ENCODE data around the gene LRRC1.

LRRC1 gene

GRCh38 chr6:53874964-53875363, 80.2 kb downstream of the LRRC1 start:
- in situ Hi-C loops (cut with HindIII; ENCODE audit: low sequenced_read_pairs) = no loop called here

- in situ Hi-C loops (cut with HindIII; ENCODE audit: low sequenced_read_pairs) = no loop called here
These were observed 82.3 kb downstream of the LRRC1 start for GRCh38 chr6:53877151-53877550.

- in situ Hi-C loops (cut with HindIII; ENCODE audit: low sequenced_read_pairs) = no loop called here
These were observed 84.0 kb downstream of the LRRC1 start for GRCh38 chr6:53878808-53879207.

GRCh38 chr6:53879608-53880007, 84.8 kb downstream of the LRRC1 start:
- in situ Hi-C loops (cut with HindIII; ENCODE audit: low sequenced_read_pairs) = no loop called here

- in situ Hi-C loops (cut with HindIII; ENCODE audit: low sequenced_read_pairs) = no loop called here
These were observed 92.5 kb downstream of the LRRC1 start for GRCh38 chr6:53887316-53887715.

DNA sequence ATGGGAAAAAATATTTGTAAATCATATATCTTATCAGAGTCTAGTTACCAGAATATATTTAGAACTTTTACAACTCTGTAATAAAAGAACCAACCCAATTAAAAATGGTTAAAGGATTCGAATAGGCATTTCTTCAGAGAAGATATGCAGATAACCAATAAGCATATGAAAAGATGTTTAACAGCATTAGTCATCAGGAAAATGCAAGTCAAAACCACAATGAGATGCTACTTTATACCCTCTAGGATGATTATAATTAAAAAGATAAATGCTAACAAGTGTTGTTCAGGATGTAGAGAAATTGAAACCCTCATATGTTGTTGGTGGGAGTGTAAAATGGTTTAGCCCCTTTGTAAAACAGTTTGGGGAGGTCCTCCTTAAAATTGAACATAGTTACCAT, 94.1 kb downstream of the LRRC1 start:
- in situ Hi-C loops (cut with HindIII; ENCODE audit: low sequenced_read_pairs) = no loop called here

DNA sequence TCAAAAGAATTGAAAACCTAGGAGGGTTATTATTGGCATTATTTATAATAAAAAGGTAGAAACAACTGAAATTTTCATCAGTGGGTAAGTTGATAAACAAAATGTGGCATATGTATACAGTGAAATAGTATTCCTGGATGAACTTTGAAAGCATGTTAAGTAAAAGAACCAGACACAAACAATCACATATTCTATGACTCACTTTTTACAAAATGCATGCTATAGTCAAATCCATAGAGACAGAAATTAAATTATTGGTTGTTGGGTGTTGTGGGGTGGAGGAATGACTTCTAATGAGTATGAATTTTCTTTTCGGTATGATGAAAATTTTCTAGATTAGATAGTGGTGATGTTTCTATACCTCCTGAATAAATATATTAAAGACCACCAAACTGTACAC, 94.6 kb downstream of the LRRC1 start:
- in situ Hi-C loops (cut with HindIII; ENCODE audit: low sequenced_read_pairs) = no loop called here

DNA sequence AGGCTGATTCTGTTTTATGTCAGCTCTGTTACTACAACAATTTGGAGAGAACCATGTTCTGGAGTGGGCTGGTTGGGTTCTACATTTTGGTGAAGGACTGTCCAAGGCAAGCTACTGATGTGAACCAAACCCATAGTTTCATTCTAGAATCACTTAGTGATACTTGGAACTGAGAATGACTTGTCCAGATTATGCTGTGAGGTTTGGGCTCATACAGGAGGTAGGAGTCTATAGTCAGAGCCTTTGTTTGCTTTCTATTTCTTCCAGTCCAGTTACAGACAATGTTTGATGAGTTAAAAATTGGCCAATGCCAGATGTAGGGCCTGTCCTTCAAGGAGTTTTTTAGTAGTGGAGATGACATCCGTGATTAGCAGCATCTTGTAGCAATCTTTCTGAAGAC, 97.9 kb downstream of the LRRC1 start:
- in situ Hi-C loops (cut with HindIII; ENCODE audit: low sequenced_read_pairs) = no loop called here

DNA sequence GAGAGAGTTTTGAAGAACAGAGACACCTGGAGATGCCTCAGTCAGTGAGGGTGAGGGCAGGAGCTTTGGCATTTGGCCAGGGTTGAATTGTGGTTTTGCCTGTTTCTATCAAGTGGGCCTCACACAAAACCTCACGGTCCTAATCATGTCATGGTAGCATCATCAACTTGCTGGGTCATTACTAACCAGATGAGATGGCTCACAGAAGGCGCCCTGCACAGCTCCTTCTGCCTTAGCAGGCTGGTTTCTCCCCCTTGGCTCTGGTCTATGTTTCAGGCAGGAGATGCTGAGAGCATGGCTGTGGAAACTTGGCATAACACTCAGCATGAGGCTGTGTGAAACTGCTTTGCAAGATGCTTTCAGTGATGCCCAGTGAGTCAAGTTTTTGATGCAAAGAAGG, 99.3 kb downstream of the LRRC1 start:
- in situ Hi-C loops (cut with HindIII; ENCODE audit: low sequenced_read_pairs) = no loop called here

- in situ Hi-C loops (cut with HindIII; ENCODE audit: low sequenced_read_pairs) = no loop called here
These were observed 101.4 kb downstream of the LRRC1 start for GRCh38 chr6:53896196-53896595.

- in situ Hi-C loops (cut with HindIII; ENCODE audit: low sequenced_read_pairs) = no loop called here
These were observed 103.4 kb downstream of the LRRC1 start for GRCh38 chr6:53898026-53898795.

DNA sequence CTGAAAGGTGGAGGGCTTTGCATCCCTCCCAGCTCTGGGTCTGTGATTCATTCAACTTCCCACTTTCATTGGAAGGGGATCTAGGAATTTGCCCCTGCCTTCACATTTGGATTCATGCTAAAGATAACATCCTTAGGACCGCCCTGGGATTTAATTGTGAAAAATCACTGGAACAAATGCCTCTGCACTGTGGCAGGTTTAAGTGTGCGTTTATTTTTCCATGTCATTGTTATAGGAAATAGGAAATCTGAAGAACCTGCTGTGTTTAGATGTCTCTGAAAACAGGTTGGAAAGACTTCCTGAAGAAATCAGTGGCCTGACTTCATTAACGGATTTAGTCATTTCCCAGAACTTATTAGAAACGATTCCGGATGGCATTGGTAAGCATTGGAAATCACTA, 104.7 kb downstream of the LRRC1 start:
- in situ Hi-C loops (cut with HindIII; ENCODE audit: low sequenced_read_pairs) = no loop called here

GRCh38 chr6:53903357-53903756, 108.6 kb downstream of the LRRC1 start:
- in situ Hi-C loops (cut with HindIII; ENCODE audit: low sequenced_read_pairs) = no loop called here

- in situ Hi-C loops (cut with HindIII; ENCODE audit: low sequenced_read_pairs) = loop anchor here (5.0 kb wide), 1 partner anchor 69 kb away; no protein-coding TSS in a partner anchor
These were observed 111.3 kb downstream of the LRRC1 start for GRCh38 chr6:53906103-53906502.

- in situ Hi-C loops (cut with HindIII; ENCODE audit: low sequenced_read_pairs) = loop anchor here (5.0 kb wide), 1 partner anchor 70 kb away; no protein-coding TSS in a partner anchor
These were observed 112.0 kb downstream of the LRRC1 start for GRCh38 chr6:53906842-53907241.

GRCh38 chr6:53910834-53911233, 116.0 kb downstream of the LRRC1 start:
- in situ Hi-C loops (cut with HindIII; ENCODE audit: low sequenced_read_pairs) = no loop called here

DNA sequence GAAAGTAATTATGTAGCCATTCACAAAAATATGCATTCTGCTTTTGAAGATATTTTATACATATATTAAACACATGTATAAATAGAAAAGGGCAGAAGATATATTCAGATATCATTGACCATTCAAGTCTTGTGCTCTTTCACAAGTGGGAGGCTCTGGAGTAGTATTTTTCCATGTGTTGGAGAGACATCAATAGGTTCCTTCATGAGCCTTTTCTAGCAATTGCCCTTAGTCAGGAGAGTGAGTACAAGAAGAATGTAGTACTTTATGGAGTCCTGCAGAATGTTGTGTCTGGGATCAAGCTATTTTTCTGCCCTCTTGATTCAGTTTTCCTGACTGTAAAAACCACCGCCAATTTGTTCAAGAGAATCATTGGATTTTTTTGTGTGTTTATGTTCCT, 117.9 kb downstream of the LRRC1 start:
- in situ Hi-C loops (cut with HindIII; ENCODE audit: low sequenced_read_pairs) = no loop called here

- in situ Hi-C loops (cut with HindIII; ENCODE audit: low sequenced_read_pairs) = no loop called here
These were observed 118.5 kb downstream of the LRRC1 start for GRCh38 chr6:53913286-53913685.

DNA sequence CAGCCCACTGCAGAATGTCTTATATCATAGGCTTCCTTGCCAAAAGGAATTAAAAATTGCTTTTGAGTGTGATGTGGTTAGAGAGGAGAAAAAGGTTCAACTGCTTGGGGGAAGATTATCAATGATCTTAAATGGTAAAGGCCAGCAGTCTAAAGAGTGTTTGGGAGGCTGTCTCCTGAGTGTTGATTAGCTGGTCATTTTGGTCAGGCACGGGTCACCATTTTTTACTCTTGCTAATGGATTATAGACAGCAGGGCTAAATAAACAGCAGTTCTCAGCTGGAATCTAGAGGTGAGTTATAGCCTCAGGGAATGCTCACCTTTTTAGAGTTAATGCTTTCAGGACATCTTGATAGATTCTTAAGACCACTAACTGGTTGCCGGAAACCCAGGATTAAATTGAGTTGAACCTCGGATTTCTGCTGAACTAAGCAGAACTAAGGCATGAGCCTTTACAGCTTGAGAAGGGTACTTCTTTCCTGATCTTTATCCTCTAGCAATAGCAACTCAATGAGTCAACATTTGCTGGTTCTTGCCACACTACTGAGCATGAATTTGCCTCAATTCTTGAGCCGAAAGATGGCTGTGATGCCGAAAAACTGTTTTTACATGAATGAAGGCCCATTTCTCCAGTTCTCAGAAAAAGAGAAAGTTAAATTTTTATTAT, 120.4 kb downstream of the LRRC1 start:
- in situ Hi-C loops (cut with HindIII; ENCODE audit: low sequenced_read_pairs) = no loop called here

DNA sequence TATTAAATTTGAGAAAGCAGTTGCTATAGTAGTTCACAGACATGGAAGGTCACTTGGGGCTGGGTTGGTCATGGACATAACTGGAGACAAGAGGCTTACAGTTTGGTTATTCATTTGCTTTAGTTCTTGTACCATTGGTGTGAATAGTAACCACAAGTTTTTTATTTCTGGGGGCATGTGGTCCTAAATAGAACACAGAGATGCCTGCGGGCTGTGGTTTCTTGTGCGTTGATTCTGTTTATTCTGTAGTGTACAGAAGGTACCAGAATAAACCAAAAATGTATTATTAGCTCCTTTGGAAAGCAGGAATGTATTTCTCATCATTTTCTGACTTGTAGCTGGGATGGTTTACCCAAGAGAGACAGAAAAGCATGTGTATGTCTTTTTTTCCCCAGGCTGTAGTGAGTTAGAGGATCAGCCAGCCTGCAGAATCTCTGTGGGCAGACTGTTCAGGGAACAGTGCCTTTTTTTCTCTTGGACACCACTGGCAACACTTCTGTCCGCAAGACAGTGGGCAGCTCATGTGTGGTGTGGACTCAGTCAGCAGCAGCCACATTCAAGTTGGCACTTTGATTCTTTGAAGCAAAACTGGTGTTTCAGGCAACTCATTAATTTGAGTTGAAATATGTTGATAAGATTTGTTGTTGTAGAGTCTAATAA, 122.1 kb downstream of the LRRC1 start:
- in situ Hi-C loops (cut with HindIII; ENCODE audit: low sequenced_read_pairs) = no loop called here

DNA sequence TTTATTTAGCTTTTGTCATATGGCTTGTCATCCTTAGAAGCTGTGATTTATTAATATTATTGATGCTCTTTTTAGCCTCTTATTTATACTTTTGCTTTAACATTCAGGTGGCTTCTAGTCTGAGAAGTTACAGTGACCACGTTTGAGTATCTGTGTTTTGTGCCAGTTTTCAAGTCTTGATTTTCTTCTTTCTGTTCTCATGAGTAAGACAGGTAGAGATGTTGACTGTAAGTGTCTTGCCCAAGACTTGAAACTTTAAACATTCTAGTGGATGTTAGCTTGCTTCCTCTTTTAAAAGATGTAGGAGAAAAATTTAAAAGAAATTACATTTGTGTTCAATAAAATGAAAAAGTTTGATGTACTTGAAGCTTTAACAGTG, 122.6 kb downstream of the LRRC1 start:
- in situ Hi-C loops (cut with HindIII; ENCODE audit: low sequenced_read_pairs) = no loop called here
